NCI-H1930 (cell line): ENCODE data around the gene POMGNT1.
"Not testable (repeated sequence)": the region's sequence is repeated elsewhere in the genome, so short reads cannot be mapped to it uniquely, and the experiment has no call there.

Experiments
- DNase-seq, 2 experiments: peaks; one replicate each; lab custom pipeline; 2025; lab: John Stamatoyannopoulos, UW

Gene POMGNT1

DNA sequence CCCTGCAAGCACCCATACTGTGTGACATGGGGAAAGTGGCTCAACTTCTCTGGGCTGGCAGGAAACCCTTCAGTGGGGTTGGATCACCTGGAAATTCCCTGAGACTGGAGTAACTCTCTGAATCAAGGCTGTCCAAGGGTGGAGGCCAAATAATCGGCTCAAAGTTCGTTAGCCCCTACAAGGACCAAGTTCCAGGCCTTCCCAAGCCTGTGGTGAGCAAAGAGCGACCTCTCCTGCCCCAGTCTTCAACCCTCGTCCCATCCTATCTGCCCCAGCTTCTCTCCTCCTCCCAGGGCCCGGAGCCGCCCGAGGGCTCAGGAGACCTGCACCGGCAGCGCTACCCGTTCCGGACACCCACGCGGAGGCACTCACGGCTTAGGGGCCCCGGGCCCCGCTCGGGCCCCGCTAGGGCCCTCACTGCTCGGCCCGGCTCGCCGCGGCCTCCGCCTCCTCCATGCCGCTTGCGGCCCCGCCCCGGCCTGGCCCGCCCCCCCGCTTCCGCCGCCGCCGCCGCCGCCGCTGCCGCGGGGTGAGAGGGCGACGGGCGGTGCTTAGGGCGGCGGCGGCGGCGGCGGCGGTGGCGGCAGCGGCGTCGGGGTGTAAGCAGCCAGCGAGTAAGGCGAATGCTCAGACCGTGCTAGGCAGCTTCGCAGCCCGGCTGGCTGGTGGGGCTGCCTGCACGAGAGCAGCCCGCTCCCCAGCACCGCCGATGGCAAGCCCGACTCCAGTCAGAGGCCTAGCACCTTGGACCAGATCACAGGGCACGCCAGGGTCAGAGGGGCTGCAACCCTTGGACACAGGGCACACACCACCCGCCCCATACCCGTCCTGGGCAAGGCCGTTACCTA is at the start of gene POMGNT1:
Gene POMGNT1, minus strand, starts transcription at position 471 of the 848 bp plus-strand sequence. CDS start 613 bp downstream, outside the sequence.
- DNase-seq = peak; percentile 49 to 52

DNA sequence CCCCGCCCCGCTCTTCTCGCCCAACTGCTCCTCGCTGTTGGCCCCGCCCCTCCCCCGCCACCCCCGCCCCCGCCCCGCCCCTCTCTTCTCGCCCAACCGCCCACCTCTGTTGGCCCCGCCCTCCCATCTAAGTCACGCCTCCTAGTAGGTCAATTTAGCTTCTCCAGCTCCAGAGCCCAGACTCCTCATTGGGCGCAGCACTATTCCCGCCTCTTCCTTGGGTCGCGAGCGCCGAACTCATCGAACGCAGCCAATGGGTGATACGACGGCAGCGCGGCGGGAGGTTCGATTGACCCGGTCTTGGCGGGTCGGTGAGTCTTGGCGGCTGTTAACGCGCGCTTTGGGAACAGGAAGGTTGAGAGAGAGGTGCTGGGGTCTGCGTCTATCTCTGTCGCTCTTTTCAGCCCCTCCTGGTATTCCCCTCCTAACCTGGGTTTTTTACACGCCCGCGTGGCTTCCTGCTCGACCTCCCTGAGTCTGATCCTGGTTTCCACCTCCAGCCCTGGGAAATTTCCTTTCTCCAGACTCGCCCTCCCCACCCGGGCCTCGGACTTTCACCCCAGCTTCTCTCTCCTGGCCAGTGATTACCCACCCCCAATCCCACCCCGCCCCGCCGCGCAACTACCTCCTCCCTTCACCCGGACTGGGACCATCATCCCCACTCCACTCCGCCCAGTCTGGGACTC is 49.3 kb upstream of the POMGNT1 start, which contains the start of gene RAD54L:
Gene RAD54L, plus strand, starts transcription at position 328 of the 686 bp plus-strand sequence. CDS start 643 bp downstream, outside the sequence.
- DNase-seq = peak; percentile 97 to 99

GRCh38 chr1:46246548-46247435 is 48.6 kb upstream of the POMGNT1 start:
- peak in 1 of 2 experiments; percentile 59 for DNase-seq

GRCh38 chr1:46246136-46246535 is 47.9 kb upstream of the POMGNT1 start:
- not testable (repeated sequence) for DNase-seq

GRCh38 chr1:46244656-46245371 is 46.6 kb upstream of the POMGNT1 start:
- DNase-seq = no peak

GRCh38 chr1:46243831-46244230 is 45.6 kb upstream of the POMGNT1 start:
- DNase-seq = not testable (repeated sequence)

- no peak for DNase-seq
These were observed 44.7 kb upstream of the POMGNT1 start for GRCh38 chr1:46242918-46243317.

DNA sequence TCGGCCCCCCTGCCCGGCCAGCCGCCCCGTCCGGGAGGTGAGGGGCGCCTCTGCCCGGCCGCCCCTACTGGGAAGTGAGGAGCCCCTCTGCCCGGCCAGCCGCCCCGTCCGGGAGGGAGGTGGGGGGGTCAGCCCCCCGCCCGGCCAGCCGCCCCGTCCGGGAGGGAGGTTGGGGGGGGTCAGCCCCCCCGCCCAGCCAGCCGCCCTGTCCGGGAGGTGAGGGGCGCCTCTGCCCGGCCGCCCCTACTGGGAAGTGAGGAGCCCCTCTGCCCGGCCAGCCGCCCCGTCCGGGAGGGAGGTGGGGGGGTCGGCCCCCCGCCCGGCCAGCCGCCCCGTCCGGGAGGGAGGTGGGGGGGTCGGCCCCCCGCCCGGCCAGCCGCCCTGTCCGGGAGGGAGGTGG is 43.5 kb upstream of the POMGNT1 start:
- not testable (repeated sequence) for DNase-seq

DNA sequence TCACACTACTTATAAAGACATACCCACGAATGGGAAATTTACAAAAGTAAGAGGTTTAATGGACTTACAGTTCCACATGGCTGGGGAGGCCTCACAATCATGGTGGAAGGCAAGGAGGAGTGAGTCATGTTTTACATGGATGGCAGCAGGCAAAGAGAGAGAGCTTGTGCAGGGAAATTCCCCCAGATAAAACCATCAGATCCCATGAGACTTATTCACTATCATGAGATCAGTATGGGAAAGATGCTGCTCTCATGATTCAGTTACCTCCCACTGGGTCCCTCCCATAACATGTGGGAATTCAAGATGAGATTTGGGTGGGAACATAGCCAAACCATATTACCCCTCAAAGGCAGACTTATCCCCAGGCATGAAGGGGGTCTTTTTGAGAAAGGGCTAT is 40.6 kb upstream of the POMGNT1 start:
- not testable (repeated sequence) for DNase-seq

- DNase-seq = no peak
These were observed 38.6 kb upstream of the POMGNT1 start for GRCh38 chr1:46236882-46237281.

- DNase-seq = not testable (repeated sequence)
These were observed 33.0 kb upstream of the POMGNT1 start for GRCh38 chr1:46231231-46231630.

GRCh38 chr1:46224966-46225365 is 26.7 kb upstream of the POMGNT1 start:
- DNase-seq = no peak

DNA sequence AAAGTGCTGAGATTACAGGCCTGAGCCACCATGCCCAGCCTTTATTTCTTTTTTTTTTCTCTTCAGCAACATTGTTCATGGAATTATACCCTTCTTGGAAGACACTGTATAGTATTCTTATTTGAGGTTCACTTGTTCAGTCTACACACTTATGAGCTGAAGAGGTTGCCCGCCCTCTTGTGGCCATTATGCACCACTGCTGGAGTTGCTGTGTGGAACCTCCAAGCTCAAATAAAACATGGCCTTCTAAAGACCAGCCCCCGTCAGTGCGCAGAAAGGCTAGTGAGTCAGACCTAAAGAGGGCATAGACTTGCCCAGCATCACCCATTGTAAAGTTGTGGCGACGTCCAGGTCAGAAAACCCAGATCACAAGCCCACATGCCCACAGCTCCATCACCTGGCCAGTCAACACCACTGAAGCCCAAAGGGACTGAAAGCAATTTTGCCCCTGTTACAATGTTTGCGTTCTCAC is 25.3 kb upstream of the POMGNT1 start:
- DNase-seq = peak; percentile 49 to 65

DNA sequence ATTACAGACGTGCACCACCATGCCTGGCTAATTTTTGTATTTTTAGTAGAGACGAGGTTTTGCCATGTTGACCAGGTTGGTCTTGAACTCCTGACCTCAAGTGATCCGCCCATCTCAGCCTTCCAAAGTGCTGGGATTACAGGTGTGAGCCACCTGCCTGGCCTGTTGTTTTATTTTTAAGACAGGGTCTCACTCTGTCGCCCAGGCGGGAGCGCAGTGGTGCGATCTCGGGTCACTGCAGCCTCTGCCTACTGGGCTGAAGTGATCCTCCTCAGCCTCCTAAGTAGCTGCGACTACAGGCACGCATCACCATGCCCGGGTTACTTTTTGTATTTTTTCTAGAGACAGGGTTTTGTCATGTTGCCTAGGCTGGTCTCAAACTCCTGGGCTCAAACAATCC is 24.8 kb upstream of the POMGNT1 start:
- not testable (repeated sequence) for DNase-seq

GRCh38 chr1:46221749-46222148 is 23.5 kb upstream of the POMGNT1 start:
- no peak for DNase-seq

DNA sequence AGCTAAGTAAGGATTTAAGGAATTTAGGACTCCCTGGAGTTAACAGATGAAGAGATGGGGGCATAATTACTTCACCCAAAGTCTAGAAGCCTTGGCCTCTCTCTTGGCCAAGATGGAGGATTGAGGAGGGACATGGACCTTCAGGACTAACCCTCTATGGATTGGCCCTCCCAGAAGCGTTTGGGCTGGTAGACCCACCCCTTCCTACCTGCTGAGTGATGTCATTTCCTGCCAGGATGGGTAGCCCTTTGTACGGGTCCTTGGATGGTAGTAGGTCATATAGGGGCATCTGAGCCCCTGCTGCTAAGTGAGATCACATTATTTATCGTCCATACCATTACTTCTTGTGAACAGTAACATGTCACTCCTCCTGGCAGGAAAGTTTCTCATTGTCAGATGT is 22.6 kb upstream of the POMGNT1 start:
- DNase-seq = no peak

DNA sequence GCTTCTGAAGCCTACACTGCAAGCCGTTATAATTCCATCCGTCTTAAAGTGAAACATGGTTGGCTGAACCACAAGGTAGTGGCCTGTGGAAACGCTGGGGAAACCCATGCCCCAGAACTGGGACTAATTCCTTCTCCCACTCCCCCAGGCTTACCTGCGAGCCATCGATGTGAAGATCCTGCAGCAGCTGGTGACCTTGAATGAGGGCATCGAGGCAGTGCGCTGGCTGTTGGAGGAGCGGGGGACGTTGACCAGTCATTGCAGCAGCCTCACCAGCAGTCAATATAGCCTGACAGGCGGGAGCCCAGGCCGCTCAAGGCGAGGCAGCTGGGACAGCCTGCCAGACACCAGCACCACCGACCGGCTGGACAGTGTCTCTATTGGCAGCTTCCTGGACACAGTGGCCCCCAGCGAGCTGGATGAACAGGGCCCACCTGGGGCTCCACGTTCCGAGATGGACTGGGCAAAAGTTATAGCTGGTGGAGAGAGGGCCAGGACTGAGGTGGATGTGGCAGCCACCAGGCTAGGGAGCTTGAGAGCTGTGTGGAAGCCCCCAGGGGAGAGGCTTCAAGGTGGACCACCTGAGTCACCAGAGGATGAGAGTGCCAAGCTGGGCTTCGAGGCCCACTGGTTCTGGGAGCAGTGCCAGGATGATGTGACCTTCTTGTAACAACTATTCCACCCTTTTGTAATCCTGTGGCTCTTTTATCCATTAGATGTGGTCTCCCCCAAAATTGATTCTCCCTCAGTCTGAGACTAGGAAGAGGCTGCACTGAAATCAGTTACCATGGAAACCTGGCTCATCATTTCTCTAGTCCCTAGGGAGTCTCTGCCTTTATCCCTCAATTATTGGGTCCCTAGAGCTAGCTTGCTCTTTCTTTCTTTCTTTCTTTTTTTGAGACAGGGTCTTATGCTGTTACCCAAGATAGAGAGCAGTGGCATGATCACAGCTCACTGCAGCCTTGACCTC is 21.6 kb upstream of the POMGNT1 start:
- no peak for DNase-seq

DNA sequence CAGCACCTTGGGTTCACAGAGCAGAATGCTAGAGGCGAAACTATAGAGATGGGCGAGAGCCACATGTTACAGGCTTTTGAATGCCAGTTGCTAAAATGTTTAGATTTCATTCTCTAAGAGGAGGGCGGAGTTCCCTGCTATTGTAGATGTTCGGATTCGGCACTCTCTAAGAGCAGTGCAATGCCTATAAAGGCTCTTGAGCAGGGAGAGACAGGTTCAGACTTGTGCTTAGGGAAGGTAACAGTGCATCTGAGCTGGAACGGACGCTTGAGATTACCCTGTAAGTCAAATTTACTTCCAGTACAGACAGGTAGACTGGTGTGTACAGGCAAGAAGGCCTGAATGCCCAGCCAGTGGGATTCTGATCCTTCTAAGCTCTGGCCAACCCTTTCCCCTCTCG is 20.2 kb upstream of the POMGNT1 start:
- DNase-seq = no peak

DNA sequence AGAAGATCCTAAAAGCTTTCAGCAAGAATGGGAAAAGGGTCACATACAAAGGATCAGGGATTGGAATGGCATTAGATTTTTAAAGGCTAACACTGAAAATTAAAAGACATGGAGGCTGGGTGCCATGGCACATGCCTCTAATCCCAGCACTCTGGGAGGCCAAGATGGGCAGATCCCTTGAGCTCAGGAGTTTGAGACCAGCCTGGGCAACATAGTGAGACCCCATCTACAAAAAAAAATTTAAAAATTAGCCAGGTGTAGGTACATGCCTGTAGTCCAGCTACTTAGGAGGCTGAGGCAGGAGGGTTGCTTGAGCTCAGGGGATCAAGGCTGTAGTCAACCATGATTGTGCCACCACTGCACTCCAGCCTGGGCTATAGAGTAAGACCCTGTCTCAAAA is 17.3 kb upstream of the POMGNT1 start:
- DNase-seq = no peak

- no peak for DNase-seq
These were observed 12.8 kb upstream of the POMGNT1 start for GRCh38 chr1:46211051-46211450.
